UCSD-AML1 (cell line): ENCODE results near the gene OR2V1.
"Not testable (repeated sequence)": the region's sequence is repeated elsewhere in the genome, so short reads cannot be mapped to it uniquely, and the experiment has no call there.

ENCODE experiments used
- DNase-seq: peaks from one replicate; lab custom pipeline; 2025; ENCODE audit not compliant: unreplicated experiment; lab: John Stamatoyannopoulos, UW

Gene OR2V1

GRCh38 chr5:181130832-181131496 is at the start of gene OR2V1:
OR2V1 (minus strand) TSS chr5:181131169; CDS start chr5:181125304, 5,865 bp downstream.
- no peak for DNase-seq

GRCh38 chr5:181177559-181177958 is 46.6 kb upstream of the OR2V1 start:
- DNase-seq = not testable (repeated sequence)

GRCh38 chr5:181176254-181176952 is 45.4 kb upstream of the OR2V1 start:
- DNase-seq = no peak

GRCh38 chr5:181173420-181174342 is 42.7 kb upstream of the OR2V1 start:
- no peak for DNase-seq

GRCh38 chr5:181173027-181173419 is 42.1 kb upstream of the OR2V1 start:
- DNase-seq = no peak

GRCh38 chr5:181171782-181172181 is 40.8 kb upstream of the OR2V1 start:
- DNase-seq = no peak

- DNase-seq = no peak
These were observed 40.0 kb upstream of the OR2V1 start for GRCh38 chr5:181170996-181171395.

- DNase-seq = no peak
These were observed 39.4 kb upstream of the OR2V1 start for GRCh38 chr5:181170237-181170825.

GRCh38 chr5:181169459-181170236 is 38.7 kb upstream of the OR2V1 start:
- DNase-seq = peak; percentile 94

GRCh38 chr5:181168595-181169118 is 37.7 kb upstream of the OR2V1 start:
- no peak for DNase-seq

- DNase-seq = peak; percentile 56
These were observed 37.0 kb upstream of the OR2V1 start for GRCh38 chr5:181167814-181168488.

GRCh38 chr5:181166812-181167733 is 36.1 kb upstream of the OR2V1 start:
- no peak for DNase-seq

- DNase-seq = peak; percentile 76
These were observed 33.3 kb upstream of the OR2V1 start for GRCh38 chr5:181164076-181164952.

- peak; percentile 81 for DNase-seq
These were observed 32.6 kb upstream of the OR2V1 start for GRCh38 chr5:181163487-181164075.

GRCh38 chr5:181161534-181162175 is 30.7 kb upstream of the OR2V1 start:
- DNase-seq = no peak

- DNase-seq = peak; percentile 36
These were observed 30.0 kb upstream of the OR2V1 start for GRCh38 chr5:181160755-181161533.
